ENCODE measurements around the gene NDOR1.
"Not testable (repeated sequence)": the region's sequence is repeated elsewhere in the genome, so short reads cannot be mapped to it uniquely, and the experiment has no call there.

- peak; percentile 10 to 52 (median 34) for TF ChIP-seq CTCF (IDR thresholded peaks at IDR 0.05)
- TF ChIP-seq POLR2A (IDR thresholded peaks at IDR 0.05) = not testable (repeated sequence)
These were observed 56.8 kb downstream of the NDOR1 start for GRCh38 chr9:137262173-137262908.
